ENCODE measurements around the gene ANGPTL4.
A peak's percentile ranks its signal among the peaks of the same experiment; 100 is the strongest.

ANGPTL4 gene

GRCh38 chr19:8395621-8396082 lies 31.7 kb downstream of the ANGPTL4 start:
- in situ Hi-C loops (cut with MboI; ENCODE audit: low pct_unique_long_range_greater_than_20kb, low sequenced_read_pairs, unreplicated experiment) = no loop called here

GRCh38 chr19:8396185-8396562 lies 32.2 kb downstream of the ANGPTL4 start:
- TF ChIP-seq CTCF (IDR thresholded peaks at IDR 0.05; ENCODE audit: extremely low read depth, insufficient read depth, missing control alignments) = no peak
- in situ Hi-C loops (cut with MboI; ENCODE audit: low pct_unique_long_range_greater_than_20kb, low sequenced_read_pairs, unreplicated experiment) = no loop called here
- DNase-seq (ENCODE audit: low spot score) = no peak

More at GRCh38 chr19:8395621-8396082, 31.7 kb downstream of the ANGPTL4 start:
- no peak for DNase-seq (ENCODE audit: low spot score)
- TF ChIP-seq CTCF (IDR thresholded peaks at IDR 0.05; ENCODE audit: extremely low read depth, insufficient read depth, missing control alignments) = no peak

GRCh38 chr19:8396563-8397203 lies 32.7 kb downstream of the ANGPTL4 start:
- TF ChIP-seq CTCF (IDR thresholded peaks at IDR 0.05; ENCODE audit: extremely low read depth, insufficient read depth, missing control alignments) = peak; percentile 74
- DNase-seq (ENCODE audit: low spot score) = peak; percentile 85
- in situ Hi-C loops (cut with MboI; ENCODE audit: low pct_unique_long_range_greater_than_20kb, low sequenced_read_pairs, unreplicated experiment) = no loop called here

GRCh38 chr19:8397271-8397670 lies 33.3 kb downstream of the ANGPTL4 start:
- TF ChIP-seq CTCF (IDR thresholded peaks at IDR 0.05; ENCODE audit: extremely low read depth, insufficient read depth, missing control alignments) = no peak
- no peak for DNase-seq (ENCODE audit: low spot score)
- in situ Hi-C loops (cut with MboI; ENCODE audit: low pct_unique_long_range_greater_than_20kb, low sequenced_read_pairs, unreplicated experiment) = no loop called here

GRCh38 chr19:8397746-8398310 lies 33.9 kb downstream of the ANGPTL4 start:
- TF ChIP-seq CTCF (IDR thresholded peaks at IDR 0.05; ENCODE audit: extremely low read depth, insufficient read depth, missing control alignments) = no peak
- in situ Hi-C loops (cut with MboI; ENCODE audit: low pct_unique_long_range_greater_than_20kb, low sequenced_read_pairs, unreplicated experiment) = no loop called here
- no peak for DNase-seq (ENCODE audit: low spot score)

- DNase-seq (ENCODE audit: low spot score) = peak; percentile 7
- TF ChIP-seq CTCF (IDR thresholded peaks at IDR 0.05; ENCODE audit: extremely low read depth, insufficient read depth, missing control alignments) = no peak
- in situ Hi-C loops (cut with MboI; ENCODE audit: low pct_unique_long_range_greater_than_20kb, low sequenced_read_pairs, unreplicated experiment) = no loop called here
Observed at GRCh38 chr19:8398311-8398771, 34.4 kb downstream of the ANGPTL4 start.

All from GM13977 (cell line).